GM12875 (cell line): ENCODE results near the gene AMBRA1.
"Not testable (repeated sequence)": the region's sequence is repeated elsewhere in the genome, so short reads cannot be mapped to it uniquely, and the experiment has no call there.

Experiments used
- H3K4me3 ChIP-seq: one replicate; pipeline ENCODE4 v1.5.1; 2011; ENCODE audit warnings: low read depth, low read length, control low read depth
- TF ChIP-seq, protein P1 (sequence below): IDR thresholded peaks from 2 replicates; pipeline ENCODE4 v1.5.1; 2011; ENCODE audit warnings: low read depth, mild to moderate bottlenecking, control low read depth, inconsistent platforms, low read length, moderate library complexity, borderline replicate concordance; ENCODE audit not compliant: insufficient read depth

The AMBRA1 gene

DNA sequence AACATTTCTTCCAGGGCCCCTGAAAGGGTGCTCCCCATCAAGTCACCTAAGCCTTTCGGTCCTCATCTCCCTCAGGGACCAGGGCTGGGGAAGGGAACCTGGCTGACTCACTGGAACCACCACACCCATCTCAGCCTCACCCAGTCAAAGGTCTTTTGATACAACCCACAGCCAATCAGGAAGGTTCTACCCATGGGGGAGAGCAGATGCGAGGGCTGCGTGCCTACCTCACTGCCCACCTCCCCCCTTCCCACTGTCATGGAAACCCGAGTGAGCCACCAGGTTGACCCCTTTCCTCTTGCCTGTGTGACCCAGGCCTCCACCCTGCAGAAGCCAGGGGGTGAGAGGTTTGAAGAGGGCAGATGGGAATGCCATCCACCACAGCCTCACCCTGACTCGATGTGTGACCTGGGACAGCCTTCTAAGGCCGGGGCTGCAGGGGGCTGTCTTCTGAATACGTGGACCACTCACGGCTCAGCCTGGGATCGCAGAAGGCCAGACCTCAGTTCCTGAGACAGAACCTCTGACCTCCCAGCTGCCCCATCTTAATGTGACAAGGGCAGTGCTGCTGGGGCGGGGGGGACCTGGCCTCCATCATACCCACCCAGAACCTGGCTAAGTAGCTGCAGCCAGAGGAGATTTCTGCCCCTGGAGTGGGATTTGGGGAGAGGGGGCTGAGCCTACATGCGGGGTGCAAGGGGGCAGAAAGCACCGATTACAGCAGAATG lies 209.7 kb downstream of the AMBRA1 start:
- H3K4me3 ChIP-seq = no peak overlapping the region
- TF ChIP-seq, protein P1, sequence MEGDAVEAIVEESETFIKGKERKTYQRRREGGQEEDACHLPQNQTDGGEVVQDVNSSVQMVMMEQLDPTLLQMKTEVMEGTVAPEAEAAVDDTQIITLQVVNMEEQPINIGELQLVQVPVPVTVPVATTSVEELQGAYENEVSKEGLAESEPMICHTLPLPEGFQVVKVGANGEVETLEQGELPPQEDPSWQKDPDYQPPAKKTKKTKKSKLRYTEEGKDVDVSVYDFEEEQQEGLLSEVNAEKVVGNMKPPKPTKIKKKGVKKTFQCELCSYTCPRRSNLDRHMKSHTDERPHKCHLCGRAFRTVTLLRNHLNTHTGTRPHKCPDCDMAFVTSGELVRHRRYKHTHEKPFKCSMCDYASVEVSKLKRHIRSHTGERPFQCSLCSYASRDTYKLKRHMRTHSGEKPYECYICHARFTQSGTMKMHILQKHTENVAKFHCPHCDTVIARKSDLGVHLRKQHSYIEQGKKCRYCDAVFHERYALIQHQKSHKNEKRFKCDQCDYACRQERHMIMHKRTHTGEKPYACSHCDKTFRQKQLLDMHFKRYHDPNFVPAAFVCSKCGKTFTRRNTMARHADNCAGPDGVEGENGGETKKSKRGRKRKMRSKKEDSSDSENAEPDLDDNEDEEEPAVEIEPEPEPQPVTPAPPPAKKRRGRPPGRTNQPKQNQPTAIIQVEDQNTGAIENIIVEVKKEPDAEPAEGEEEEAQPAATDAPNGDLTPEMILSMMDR = no peak

DNA sequence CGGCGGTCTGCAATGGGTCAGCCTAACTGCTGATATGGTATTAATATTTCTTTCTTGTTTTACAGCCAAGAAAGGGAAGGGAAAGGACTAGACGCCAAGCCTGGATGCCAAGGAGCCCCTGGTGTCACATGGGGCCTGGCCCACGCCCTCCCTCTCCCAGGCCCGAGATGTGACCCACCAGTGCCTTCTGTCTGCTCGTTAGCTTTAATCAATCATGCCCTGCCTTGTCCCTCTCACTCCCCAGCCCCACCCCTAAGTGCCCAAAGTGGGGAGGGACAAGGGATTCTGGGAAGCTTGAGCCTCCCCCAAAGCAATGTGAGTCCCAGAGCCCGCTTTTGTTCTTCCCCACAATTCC lies 210.4 kb downstream of the AMBRA1 start:
- H3K4me3 ChIP-seq = no peak overlapping the region
- TF ChIP-seq, protein P1 = no peak

DNA sequence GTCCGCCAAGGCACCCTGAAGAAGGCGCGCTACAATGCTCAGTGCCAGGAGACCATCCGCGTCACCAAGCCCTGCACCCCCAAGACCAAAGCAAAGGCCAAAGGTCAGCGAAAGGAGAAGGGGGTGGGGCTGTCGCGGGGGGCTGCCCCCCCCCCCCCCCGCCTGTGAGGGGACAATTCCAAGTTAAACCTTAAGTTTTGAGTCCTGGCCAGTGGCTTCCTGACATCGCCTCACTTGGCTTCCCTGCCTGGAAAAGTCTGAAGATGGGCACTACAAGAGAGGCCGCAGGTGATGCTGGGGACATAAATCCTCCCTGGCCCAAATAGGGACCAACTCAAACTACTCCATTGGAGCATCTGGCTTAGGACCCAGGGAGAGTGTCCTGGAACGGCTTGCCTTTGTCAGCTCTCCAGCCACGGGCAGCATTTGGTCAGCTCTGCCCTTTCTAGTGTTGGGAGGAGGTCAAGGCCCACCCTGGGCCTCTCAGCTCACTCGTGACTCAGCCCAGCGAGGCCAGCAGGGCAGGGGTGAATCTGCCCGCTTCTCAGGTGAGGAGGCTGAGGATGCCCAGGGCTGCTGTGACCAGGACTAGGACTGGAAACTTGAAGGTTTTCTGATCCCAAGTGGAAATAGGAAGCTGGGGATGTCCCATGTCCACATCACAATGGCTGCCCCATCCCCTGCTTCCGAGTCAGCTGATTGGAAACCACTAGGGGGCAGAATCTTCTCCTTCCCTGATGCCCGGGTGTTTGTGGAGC lies 211.0 kb downstream of the AMBRA1 start:
- TF ChIP-seq, protein P1 = peak; percentile 44; the same call in 1 of the 2 replicates
- no peak overlapping the region for H3K4me3 ChIP-seq

DNA sequence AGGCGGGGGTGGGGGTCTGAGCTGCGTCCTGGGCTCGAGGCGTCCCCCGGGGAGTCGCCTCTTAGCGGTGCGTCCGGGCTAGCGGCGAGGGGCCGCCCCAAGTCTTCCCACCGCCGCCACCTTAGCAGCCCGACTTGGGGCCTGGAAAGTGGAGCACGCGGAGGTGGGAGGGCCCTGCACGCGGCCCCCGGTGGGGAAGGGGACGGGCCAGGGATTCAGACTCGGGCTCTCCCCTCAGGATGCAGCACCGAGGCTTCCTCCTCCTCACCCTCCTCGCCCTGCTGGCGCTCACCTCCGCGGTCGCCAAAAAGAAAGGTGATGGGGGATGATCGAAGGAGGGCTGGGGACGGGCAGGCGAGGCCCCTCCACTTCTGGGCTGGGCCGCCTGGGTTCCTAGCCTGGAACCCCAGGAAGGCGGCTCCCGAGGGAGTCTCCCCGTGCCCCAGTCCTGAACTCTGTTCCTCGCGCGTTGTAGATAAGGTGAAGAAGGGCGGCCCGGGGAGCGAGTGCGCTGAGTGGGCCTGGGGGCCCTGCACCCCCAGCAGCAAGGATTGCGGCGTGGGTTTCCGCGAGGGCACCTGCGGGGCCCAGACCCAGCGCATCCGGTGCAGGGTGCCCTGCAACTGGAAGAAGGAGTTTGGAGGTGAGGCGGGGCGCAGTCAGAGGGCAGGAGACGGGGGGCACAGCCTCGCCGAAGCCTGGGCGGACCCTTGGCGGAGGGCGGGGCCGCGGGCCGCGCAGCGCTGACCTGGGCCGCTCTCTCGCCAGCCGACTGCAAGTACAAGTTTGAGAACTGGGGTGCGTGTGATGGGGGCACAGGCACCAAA lies 211.8 kb downstream of the AMBRA1 start:
- TF ChIP-seq, protein P1 = no peak
- H3K4me3 ChIP-seq = peak overlapping the region; percentile 44

DNA sequence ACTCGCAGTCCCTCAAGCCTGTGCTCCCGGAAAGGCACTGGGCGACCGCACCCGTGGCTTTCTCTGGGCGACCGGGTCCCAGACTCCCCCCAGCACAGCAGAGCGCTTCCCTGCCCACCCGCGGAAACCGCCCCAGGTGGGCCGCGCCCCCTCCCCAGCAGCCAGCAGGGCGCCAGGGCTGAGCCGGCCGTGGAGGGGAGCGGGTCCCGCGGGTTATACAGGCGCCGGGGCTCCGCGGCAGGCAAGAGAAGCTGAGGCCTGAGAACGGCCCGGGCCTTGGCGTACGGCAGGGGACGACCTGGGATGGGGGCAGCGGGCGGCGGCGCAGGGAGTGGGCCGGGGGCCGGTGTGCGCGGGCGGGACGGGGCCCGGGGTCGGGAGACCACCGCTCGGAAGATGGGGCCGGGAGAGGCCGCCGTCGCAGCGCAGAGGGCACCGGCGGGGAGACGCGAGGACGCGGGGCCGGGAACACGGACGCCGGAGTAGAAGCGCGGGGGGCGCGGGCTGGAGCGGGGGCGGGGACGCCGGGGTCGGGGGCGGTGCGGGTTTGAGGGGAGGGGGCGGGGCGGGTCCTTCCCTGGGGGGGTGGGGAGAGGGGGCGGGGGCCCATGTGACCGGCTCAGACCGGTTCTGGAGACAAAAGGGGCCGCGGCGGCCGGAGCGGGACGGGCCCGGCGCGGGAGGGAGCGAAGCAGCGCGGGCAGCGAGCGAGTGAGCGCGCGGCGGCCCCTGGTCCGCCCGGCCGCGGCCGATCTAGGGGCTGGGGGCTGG lies 212.6 kb downstream of the AMBRA1 start, which contains the start of gene MDK:
MDK (plus strand) TSS at position 622 of the 771 bp plus-strand sequence. CDS start 389 bp downstream, outside the sequence.
- TF ChIP-seq, protein P1 = no peak
- peak within 1 kb of the TSS; percentile 54 for H3K4me3 ChIP-seq

DNA sequence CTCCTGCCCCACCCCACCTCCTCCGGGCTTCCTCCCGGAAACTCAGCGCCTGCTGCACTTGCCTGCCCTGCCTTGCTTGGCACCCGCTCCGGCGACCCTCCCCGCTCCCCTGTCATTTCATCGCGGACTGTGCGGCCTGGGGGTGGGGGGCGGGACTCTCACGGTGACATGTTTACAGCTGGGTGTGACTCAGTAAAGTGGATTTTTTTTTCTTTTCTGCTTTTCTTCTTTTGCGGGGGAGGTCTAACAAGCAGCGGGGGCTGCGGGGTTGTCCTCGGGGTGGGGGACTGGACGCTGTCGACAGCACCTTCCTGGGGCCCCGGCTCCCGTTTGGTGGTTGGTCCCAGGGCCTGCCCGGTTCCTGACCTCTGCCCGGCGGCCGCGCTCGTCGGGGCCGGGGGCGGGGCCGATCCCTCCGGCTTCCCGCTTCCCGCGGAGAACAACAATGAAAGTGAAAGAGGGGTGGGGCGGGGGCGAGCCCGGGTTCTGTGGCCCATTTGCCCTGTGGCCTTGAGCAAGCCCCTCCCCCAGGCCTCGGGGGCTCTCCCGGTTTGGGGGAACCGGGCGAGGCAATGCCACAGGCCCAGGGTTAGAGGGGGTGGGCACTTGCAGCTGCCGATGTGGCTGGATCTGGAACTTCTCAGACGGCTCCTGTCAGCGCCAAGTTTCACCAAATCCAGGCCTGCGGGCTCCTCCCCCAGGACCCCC lies 213.3 kb downstream of the AMBRA1 start:
- H3K4me3 ChIP-seq = peak overlapping the region; percentile 54
- TF ChIP-seq, protein P1 = no peak

DNA sequence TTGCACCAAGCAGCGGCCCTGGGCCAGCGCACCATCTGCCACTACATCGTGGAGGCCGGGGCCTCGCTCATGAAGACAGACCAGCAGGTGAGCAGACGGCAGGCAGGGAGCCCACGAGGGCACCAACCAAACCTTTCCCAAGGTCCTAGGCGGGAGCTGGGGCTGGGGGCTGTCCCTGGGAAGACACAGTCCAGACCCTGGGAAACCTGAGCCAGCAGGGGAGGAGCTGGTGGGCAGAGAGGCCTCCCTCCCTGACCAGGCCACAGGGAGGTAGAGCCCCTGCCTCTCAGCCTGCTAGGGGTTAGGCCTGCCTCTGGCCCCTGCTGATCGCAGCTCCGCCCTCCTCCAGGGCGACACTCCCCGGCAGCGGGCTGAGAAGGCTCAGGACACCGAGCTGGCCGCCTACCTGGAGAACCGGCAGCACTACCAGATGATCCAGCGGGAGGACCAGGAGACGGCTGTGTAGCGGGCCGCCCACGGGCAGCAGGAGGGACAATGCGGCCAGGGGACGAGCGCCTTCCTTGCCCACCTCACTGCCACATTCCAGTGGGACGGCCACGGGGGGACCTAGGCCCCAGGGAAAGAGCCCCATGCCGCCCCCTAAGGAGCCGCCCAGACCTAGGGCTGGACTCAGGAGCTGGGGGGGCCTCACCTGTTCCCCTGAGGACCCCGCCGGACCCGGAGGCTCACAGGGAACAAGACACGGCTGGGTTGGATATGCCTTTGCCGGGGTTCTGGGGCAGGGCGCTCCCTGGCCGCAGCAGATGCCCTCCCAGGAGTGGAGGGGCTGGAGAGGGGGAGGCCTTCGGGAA lies 214.1 kb downstream of the AMBRA1 start:
- H3K4me3 ChIP-seq = not testable (repeated sequence)
